NCI-H1930 (cell line): Measurements from ENCODE around the gene PRICKLE3.

ENCODE experiments used
- DNase-seq, 2 experiments: peaks; one replicate each; lab custom pipeline; 2025; lab: John Stamatoyannopoulos, UW

The PRICKLE3 gene

DNA sequence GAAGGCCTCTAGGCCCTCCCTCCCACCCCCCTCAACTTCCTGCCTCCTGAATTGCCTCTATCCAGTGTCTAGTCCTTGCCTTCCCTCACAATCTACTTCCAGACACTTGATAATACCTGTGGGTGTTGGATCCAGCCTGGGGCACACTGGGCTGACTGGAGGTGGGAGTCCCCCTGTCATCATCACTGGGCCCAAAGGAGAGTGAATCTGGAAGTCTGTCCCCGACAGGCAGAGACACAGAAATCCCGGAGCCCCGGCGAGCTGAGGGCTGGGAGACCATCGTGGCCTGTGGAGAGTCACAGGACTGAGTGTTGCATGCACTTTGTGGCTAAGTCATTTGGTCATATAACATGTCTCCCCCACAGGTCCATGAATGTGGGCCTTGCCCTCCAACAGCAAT lies 22.2 kb upstream of the PRICKLE3 start:
- no peak for DNase-seq

DNA sequence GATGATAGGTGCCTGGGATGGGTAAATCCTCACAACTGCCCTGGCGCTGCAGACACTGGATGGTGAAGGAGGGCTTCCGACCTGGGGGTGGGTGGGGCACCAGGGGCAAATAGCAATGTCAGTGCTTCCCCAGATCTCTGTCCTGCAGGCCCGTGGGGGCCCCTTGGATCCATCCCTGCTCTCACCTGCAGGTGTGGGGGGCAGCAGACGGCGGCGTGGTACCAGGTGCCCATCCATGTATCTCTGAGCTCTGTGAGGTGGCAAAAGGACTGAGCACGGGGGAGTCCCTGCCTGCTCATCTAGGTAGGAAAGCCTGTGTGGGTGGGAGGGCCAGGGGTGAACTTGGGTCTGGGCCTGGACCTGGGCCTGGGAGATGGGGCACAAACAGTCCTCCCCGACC lies 20.4 kb upstream of the PRICKLE3 start:
- no peak for DNase-seq

DNA sequence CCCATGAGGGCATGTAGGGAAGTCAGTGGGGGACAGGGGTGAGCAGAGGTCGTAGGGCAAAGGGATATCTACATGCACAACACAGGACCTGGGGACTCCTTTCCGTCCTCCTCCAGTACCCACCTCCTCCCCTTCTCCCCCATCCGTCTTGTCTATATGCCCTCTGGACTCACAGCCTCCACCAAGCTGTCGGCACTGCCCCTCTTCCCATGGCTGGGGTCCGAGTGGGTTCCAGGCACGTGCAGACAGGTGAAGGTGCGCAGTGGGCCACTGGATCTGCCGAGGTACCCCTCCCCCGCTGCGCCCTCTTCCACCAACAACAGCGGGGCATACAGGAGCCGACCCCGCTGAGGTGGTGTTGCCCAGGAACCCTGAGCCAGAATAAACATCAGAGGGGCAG lies 19.3 kb upstream of the PRICKLE3 start:
- DNase-seq, result no peak

DNA sequence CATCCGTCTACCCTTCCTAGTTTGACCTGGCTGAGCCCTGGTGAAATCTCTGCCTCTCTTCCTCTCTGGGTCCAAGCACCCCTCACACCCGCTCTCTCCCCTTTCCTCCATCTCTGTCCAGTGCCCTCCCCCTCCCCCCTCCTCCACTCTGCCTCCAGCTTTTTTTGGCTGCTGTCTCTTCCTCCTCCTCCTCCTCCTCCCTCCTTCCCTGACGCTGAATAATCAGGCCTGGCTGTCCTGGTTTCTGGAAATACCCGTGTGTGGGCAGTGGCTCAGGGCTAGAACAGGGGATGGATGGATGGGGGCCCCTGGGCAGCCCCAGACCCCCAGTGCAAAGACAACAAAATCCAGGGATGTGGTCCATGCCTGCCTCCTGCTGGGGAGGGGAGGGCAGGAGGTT lies 18.5 kb upstream of the PRICKLE3 start:
- DNase-seq, result no peak

DNA sequence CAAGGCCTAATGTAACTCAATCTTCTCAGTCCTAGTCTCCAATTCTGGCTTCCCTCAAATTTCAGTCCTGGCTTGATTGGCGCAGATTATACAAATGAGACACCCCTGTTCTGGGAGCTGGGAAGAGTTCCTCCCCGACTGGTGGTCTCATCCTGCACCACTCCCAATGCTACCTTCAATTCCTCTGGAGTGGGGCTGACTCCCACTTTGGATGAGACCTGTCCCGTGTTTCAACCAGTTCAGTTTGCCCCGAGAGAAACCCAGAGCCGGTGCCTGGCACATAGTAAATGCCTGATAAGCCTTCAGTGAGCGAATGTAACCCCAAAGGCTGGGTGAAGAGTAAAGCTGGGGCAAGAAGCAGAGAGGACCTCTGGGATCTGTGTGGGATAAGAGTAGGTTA lies 17.8 kb upstream of the PRICKLE3 start:
- DNase-seq, result no peak

DNA sequence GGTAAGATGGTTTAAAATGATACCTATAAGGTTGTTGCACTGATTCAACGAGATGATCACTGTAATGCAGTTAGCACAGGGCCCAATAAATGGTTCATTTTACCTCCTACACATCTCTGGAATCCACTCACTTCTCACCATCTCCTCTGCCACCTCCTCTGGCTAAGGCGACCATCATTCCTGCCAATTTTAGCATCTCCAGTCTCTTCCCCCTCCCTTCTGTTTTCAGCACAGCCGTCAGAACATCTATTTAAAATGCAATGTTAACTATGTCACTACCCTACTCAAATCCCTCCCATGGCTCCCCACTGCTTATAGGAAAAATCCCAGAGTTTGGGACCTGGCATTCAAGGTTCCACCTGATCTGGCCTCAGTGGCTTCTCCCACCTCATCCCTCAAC lies 17.4 kb upstream of the PRICKLE3 start:
- no peak for DNase-seq

DNA sequence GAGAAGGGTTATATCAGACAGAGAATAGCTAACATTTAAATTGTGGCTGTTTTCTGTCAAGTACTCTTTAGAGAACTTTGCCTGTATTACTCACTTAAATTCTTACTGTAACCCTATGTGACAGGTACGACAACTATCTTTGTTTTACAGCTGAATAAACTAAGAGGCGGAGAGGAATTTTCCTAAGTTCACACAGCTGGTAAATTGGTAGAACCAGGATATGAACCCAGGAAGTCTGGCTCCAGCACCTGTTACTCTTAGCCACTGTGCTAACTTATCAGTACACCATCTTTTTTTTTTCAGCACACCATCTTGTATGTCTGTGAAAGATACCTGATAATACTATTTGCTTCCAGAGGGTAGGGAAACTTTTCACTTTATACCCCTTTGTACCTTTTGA lies 15.8 kb upstream of the PRICKLE3 start:
- DNase-seq, result no peak

DNA sequence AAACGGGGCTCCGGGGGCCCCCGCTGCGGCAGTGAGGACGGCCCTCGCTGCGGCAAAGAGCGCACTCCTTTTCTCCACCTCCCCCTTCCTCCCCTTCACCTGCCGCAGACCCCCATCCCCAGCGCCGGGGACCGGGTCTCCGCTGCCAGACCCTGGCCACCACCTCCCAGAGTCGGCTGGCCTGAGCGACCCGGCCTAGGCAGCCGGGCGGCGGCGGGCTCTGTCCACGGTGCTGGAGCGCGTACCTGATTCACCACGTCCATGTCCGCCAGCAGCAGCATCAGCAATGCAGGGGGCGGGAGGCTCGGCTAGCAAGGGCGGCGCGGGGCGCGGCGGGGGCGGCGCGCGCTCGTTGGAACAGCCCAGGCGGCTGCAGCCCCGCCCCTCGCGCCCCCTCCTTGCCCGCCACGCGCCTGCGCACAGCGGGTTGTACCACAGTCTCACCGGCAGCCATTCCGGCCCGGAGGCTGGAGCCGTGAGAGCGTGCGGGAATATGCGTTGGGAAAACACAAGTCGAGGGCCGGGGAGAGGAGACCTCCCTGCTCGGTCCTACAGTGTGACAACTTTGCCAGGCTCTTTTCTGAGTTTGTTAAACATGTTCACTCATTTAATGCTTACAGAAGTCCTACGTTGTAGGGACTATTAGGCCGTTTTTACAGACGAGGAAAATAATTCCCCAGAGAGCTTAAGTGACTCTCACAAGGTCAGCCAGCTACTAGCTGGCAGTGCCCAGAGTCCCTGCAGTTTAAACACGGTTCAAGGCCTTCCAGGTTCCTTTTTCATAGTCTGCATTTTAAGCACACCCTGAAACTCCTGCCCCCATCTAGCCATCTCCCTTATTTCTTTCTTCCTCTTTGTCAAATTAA lies 14.0 kb upstream of the PRICKLE3 start, which contains the start of gene SYP:
Gene SYP (minus strand): TSS at position 288 of the 866 bp plus-strand sequence. CDS start 7 bp downstream, at position 281.
- peak; percentile 68 to 88 for DNase-seq

DNA sequence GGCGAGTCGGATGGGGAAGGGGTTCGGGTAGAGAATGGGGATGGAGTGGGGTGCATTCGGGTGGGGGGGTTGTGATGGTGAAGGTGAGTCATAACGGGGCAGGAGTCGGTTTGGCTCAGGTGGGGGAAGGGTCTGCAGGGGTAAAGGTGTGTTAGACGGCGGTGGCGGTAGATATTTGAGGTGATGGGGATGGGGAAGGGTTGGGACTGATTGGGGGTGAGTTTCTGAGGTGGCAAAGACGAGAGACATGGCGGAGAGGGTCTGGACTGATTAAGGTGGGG lies 13.1 kb upstream of the PRICKLE3 start:
- no peak for DNase-seq

DNA sequence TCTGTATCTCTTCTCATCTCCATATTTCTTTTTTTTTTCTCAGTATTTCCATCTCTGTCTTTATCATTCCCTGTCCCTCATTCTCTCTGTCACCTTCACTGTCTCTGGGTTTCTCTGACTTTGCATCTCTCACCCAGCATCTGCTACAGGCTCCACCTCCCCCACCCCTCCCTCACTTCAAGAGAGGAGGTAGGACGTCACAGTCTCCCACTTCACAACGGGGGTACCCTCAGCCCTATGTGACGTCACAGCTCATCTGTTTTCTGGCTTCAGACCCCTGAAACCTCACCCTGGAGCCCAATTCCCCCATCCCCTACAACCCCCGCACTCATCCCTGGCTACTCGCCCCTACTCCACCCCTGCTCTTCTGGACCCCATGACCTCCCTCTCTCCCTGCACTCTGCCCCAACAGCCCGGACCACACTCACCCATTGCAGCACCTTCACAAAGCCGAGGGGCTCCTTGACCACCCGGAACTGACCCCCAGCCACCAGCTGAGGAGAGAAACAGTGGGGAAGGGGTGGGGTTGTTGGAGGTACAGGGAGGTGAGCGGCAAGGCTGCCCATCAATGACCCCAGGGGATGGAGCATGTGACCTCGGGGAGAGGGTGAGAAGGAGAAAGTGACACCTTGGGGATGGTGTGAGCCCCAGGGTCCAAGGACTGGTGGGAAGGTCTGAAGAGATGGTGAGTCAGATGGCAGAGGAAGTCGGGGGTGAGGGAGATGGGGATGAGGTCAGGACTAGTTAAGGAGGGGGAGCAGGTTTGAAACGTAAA lies 12.6 kb upstream of the PRICKLE3 start:
- no peak for DNase-seq

DNA sequence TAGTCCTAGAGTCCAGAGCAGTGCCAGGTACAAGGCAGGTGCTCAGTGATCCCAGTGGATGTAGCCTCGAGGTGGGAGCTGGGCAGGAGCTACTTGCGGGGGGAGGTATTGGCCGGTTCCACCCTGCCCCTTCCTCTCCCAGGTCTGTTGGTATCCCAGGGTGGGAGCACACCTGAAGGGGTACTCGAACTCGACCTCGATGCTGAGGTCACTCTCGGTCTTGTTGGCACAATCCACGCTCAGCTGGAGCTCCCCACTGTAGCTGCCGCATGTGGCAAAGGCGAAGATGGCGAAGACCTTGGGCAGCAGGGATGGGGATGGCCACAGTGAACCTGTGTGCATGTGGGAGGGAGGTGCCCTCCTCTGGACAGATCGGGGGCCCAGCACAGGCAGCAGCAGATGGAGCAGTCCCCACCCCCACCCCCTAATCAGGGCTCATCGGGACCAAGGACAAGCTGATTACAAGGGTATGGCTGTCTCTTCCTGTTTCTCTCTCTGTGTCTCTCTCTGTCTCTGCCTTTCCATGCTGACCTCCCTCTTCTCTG lies 11.4 kb upstream of the PRICKLE3 start:
- no peak for DNase-seq

DNA sequence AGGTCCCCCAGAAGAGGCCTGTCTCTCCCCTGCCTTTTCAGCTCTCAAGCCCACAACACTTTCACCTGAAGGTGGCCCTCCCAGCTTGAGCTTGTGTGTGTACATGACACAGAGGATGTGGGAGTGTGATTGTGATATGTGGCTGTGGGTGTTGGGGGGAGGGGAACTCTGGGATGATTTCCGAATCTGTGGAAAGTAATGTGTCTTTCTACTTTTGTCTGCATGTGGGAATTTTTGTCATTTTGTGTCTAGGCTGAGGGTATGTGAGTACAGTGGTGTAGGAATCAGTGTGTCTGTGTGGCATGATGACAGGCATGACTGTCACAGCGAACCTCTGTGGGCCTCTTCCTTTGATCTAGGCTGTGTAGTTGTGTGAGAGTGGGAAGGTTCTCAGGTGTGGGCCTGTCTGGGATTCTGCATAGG lies 7.4 kb upstream of the PRICKLE3 start:
- DNase-seq, result no peak

DNA sequence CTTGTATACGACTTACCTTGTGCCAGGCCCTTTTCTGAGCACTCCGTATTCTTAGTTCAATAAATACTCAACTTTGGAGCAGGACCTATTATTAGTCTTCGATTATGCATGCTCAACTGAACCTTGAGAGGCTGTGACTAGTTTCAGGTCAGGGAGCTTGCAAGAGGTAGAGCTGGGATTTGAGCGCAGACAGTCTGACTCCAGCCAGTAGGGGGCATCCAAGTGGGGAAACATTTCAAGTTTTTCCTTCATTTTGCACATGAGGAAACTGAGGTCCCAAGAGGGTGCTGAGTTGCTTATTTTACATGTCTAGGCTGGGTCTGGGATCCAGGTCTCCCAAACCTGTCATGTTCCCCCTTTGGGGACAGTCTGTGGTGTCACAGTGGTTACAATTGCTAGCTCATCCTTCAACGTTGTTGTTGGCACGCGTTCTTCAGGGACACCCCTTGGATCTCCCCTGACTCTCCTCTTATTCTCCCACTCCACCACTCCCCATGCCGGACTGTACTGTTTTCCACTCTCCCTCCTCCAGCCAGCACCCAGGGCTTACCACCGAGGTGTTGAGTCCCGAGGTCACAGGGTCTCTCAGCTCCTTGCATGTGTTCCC lies 6.7 kb upstream of the PRICKLE3 start:
- DNase-seq, result peak in 1 of 2 experiments; percentile 5

DNA sequence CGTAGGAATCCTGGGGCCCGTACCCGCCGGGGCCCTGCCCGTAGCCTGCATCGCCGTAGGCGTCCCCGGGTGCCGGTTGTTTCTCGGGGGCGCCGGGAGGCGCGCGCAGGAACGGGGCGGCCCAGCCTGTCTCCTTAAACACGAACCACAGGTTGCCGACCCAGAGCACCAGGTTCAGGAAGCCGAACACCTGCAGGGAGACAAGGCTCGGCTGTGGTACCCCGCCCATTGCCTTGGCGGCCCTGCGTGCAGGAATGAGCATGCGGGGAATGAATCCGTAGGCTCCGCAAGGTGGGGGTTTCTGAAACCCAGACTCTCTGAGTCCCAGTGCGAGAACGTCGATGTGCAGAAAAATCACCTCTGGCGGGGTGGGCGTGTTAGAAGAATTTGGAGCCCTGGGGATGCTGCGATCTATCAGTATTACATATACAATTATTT lies 5.4 kb upstream of the PRICKLE3 start:
- no peak for DNase-seq

DNA sequence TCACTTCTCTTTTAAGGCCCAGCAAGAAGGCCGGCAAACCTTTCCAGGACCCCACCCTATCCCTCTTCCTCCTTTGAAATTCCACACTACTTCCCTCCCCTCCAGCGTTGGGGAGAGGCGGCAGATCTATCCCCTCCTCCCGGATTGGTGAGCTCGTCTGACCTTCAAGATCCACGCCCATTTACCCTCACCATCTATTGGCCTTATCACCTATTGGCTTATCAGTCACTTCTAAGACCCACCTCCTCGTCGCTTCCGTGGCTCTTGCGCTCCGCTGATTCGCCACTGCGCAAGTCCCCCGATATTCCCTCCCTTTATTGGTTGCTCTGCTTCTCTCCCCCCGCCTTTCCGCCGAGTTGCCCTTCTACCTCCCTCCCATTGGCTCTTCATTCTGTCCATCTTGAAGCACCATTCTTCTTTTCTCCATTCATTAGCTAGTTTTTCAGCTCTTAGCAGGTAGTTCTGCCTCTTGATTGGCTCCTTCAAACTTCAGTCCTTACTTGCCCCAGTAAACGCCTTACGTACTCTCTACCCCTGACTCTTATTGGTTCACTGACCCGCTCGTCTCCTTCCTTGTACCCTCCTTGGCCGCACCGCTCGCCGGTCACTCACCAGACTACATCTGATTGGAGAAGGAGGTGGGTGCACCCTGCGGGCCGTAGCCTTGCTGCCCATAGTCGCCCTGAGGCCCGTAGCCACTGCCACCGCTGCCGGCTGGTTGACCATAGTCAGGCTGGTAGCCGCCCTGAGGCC lies 4.8 kb upstream of the PRICKLE3 start:
- DNase-seq, result peak; percentile 94 to 99

DNA sequence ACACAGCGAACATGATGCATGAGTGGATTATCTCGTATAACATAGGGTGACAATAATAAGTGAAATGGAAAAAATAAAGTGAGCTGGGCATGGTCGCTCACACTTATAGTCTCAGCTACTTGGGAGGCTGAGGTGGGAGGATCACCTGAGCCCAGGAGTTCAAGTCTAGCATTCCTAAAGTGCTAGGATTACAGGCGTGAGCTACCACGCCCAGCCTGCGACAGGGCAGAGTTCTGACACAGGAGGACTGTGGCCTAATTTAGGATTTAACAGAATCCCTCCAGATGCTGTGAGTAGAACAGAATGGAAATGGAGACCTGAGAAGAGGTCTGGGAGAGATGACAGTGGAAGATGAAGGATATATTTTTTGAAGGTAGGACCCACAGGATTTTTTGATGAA lies 3.4 kb upstream of the PRICKLE3 start:
- DNase-seq, result no peak

DNA sequence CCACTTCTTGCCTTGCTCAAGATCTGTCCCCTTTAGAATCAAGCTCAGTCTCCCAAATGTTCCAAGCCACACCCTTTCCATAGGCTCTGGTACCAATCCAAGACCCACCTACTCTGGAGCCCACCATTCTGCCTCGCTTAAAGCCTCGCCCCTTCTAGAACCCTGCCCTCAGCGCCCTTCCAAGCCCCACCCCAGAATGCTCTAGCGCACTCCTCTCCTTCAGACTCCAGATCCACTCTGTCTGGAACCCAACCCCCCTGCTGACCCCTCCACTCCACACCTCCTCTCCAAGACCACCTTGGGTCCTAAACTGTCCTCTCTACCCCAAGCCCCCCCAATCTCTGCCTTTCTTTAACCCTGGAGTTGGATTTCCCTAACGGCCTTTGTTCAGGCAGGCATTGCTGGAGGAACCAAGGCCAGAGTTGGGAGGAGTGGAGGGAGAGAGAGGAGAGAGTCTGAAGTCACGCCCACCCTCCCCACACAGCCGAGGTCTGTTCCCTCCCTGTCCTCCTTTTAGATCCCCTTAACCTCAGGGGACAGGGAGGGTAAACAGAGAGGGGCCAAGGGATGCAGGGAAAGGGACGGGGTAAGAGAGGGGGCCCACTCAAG lies 2.4 kb upstream of the PRICKLE3 start:
- no peak for DNase-seq

DNA sequence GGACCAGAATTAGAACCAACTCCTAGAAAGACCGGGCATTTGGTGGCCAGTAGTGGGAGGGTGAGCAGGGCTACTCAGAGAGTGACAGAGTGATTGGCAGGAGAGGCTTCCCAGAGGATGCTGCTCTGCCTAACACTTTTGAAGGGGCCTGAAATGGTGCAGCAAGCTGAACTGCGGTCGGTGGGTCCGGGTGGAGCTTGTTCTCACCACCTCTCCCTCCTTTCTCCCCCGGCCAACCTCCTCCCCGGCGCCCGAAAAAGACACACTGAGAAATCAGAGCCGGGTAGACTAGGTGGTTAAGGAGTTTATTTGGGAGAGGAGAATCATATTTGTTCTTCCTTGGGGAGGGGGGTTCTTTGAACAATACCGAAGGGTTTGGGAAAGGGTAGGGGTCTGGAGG lies 1.4 kb upstream of the PRICKLE3 start:
- no peak for DNase-seq

DNA sequence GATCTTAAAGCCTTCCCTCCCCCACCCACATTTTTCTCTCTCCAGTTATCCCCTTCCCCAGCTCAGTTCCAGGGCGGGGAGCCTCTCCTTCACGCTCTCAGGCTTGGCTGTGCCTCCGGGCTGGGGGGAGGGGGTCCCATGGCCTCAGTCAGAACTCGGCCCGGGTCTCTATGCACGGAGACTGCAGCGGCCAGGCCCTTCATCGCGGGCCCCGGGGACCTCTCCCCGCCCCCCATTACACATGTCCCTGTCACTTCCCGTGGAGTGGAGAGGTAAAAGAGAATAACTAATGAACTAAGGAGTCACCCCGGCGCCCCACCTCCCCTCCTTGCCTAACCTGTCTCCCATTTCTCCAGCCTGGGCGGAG lies 838 bp upstream of the PRICKLE3 start:
- DNase-seq, result no peak

DNA sequence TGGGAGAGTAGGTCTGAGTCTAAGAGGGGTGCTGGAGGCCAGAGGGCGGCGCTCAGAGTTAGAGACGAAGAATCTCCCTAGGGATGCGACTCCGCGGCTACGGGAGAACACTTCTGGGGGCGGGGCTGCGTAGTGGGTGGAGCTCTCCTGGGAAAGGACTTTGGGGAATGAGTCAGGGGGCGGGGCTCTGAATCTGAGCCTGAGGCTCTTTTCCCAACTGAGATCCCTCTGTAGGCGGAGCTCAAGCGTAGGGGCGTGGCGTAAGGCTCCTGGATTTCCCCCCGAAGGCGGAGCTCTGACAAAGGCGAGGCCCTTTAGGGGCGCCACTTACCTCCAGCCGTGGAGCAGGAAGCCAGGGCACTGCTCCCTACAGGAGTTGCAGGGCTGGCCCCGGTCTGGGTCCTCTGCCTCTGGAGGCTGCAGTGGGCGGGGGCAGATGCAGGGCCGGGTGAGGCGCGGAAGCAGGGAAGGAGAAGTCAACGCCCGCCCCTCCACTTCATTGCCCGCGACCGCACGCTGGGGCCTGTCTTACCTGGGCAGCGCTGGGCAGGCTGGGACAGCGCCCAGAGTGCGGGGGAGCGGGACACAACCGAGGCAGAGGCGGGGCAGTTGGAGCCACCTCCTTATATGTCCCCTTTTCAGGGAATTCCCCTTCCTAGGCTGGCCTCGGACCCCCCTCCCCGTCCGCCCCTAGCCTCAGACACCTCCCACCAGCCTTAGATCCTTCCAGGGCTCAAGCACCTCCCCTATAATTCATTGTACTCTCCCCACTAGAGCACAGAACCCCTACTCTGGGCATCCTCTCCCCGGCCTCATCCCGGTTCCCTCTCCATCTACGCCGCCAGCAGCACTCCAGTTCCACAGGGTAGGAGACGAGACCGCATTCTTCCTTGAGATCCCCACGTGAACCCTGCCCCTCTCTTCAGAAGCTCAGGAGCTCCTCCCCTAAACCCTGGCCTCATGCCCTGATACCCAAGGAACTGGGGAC lies 1.6 kb downstream of the PRICKLE3 start:
- DNase-seq, result no peak
